C4-2B (cell line): ENCODE data around the gene GPR157.

Experiments
- ZFX ChIP-seq: fragments of 450-650 bp; IDR thresholded peaks from 2 replicates; pipeline ENCODE4 v1.6.1; 2017
- TF ChIP-seq, protein P1 (sequence below): fragments of 450-650 bp; conservative IDR thresholded peaks from 2 replicates; pipeline ENCODE4 v1.5.1; 2017; ENCODE audit warnings: mild to moderate bottlenecking

DNA sequence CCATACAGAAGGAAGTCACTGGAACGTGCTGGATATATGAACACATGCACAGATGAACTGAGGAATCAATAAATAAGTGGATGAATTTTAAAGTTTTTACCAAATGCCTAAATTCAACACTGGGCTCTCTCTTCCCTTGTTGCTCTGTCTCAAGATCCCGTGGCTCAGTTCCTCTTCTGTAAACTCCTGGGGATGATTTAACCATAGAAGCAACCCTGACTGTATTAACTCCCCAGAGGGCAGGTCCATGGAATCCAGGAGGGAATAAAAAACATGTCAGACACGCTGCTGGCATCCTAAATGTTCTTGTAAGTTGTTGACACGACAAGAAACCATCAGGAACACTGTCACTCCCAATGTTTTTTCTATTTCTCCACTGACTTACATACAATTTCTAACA is 45.3 kb upstream of the GPR157 start:
- TF ChIP-seq, protein P1, sequence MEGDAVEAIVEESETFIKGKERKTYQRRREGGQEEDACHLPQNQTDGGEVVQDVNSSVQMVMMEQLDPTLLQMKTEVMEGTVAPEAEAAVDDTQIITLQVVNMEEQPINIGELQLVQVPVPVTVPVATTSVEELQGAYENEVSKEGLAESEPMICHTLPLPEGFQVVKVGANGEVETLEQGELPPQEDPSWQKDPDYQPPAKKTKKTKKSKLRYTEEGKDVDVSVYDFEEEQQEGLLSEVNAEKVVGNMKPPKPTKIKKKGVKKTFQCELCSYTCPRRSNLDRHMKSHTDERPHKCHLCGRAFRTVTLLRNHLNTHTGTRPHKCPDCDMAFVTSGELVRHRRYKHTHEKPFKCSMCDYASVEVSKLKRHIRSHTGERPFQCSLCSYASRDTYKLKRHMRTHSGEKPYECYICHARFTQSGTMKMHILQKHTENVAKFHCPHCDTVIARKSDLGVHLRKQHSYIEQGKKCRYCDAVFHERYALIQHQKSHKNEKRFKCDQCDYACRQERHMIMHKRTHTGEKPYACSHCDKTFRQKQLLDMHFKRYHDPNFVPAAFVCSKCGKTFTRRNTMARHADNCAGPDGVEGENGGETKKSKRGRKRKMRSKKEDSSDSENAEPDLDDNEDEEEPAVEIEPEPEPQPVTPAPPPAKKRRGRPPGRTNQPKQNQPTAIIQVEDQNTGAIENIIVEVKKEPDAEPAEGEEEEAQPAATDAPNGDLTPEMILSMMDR: no peak
- TF ChIP-seq ZFX: no peak
